Measurements from ENCODE around the gene COX4I2. TPM values are rescaled to one million over a fixed set of nuclear protein-coding genes. Genes with fewer than 3 reads are reported as not detected.
"Not testable (repeated sequence)": the region's sequence is repeated elsewhere in the genome, so short reads cannot be mapped to it uniquely, and the experiment has no call there.

COX4I2 gene
- total RNA-seq, 1 experiment from 2014 or later = not detected

DNA sequence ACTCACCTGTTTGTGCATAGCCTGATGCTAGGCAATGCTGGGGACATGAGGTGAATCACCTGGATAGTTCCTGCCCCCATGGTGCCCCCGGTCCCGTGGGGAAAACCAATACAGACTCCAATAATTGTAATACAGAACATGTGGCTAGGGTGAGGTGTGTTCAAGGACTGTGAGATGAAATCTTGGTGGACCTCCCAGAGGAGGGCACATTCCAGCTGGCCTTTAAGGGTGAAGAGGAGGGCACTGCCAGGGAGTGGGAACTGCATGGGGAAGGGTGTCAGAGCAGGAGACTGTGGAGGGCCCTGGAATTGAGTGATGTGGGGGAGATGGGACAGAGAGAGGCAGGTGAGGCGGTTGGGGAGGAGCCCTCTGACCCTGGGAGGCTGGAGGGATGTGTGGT, 2.5 kb downstream of the COX4I2 start:
- no peak for DNase-seq (ENCODE audit: low read depth)
- in situ Hi-C loops (cut with HindIII; ENCODE audit: low pct_unique_long_range_greater_than_20kb, low sequenced_read_pairs) = no loop called here

DNA sequence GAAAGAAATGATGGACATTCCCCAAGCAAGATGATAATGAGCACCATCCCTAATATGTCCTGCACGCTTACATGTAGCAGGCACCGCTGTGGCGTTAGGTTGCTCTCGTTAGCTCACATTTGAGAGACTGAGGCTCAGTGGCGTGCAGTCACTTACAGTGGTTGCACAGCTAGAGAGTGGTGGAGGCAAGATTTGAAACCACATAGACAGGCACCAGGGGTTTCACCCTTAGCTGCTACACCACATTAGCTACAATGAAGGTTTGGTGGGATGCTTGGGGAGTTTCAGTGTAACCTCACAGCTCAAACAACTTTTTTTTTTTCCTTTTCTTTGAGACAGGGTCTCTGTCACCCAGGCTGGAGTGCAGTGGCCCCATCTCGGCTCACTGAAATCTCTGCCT, 3.7 kb downstream of the COX4I2 start:
- DNase-seq (ENCODE audit: low read depth) = no peak
- in situ Hi-C loops (cut with HindIII; ENCODE audit: low pct_unique_long_range_greater_than_20kb, low sequenced_read_pairs) = no loop called here

DNA sequence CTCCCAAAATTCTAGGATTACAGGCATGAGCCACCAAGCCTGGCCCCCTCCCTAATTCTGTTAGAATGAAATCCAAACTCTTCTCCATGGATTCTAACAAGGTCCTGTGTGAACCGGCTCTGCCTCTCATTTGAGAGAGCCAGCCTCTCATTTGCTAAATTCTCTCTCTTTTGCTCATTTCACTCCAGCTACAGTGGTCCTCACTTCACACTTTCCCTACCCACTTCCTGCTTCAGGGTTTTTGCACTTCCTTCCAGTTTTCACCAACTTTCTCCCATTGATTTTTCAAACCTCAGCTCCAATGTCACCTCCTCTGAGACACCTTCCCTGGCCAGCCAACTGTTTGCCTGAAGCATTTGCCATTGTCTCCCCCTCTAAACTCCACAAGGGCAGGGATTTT, 5.1 kb downstream of the COX4I2 start:
- in situ Hi-C loops (cut with HindIII; ENCODE audit: low pct_unique_long_range_greater_than_20kb, low sequenced_read_pairs) = no loop called here
- no peak for DNase-seq (ENCODE audit: low read depth)

DNA sequence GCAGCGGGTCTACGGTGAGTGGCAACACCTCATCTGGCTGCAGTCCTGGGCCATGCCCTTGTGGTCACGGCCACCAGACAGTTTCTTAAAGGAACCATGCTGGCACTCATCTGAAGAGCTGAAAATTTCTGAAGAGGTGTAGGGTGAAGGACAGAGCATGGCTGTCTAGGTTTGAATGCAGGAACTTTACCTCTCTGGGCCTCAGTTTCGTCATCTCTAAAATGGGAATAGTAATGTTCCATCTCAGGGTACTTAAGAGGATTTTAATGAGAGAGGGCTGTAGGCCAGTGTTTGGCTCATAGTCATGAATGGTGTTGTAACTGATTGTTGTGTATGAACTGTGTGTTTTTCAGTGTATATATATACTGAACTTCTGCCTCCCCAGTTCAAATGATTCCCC, 5.8 kb downstream of the COX4I2 start:
- in situ Hi-C loops (cut with HindIII; ENCODE audit: low pct_unique_long_range_greater_than_20kb, low sequenced_read_pairs) = no loop called here
- no peak for DNase-seq (ENCODE audit: low read depth)

DNA sequence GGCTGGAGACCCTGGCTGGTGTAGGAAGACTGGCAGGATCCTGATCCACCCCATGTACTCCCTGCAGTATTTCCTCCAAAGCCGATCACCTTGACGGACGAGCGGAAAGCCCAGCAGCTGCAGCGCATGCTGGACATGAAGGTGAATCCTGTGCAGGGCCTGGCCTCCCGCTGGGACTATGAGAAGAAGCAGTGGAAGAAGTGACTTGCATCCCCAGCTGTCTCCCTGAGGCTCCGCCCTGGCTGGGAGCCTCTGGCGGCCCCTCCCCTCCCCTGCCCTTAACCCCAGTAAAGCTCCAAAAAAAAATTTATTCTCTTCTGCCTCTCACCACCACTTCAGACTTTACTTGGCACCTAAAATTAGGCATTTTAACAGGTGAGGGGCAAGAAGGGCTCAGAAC, 7.0 kb downstream of the COX4I2 start:
- no peak for DNase-seq (ENCODE audit: low read depth)
- in situ Hi-C loops (cut with HindIII; ENCODE audit: low pct_unique_long_range_greater_than_20kb, low sequenced_read_pairs) = no loop called here

DNA sequence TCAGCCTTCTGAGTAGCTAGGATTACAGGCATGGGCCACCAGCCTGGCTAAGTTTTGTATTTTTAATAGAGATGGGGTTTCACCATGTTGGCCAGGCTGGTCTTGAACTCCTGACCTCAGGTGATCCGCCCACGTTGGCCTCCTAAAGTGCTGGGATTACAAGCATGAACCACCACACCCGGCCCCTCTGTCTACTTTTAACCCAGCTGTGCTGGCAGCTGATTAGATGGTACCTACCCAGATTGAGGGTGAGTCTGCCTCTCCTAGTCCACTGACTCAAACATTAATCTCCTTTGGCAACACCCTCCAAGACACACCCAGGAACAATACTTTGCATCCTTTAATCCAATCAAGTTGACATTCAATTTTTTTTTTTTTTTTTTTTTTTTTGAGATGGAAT, 10.4 kb downstream of the COX4I2 start:
- in situ Hi-C loops (cut with HindIII; ENCODE audit: low pct_unique_long_range_greater_than_20kb, low sequenced_read_pairs); DNase-seq (ENCODE audit: low read depth): not testable (repeated sequence)

DNA sequence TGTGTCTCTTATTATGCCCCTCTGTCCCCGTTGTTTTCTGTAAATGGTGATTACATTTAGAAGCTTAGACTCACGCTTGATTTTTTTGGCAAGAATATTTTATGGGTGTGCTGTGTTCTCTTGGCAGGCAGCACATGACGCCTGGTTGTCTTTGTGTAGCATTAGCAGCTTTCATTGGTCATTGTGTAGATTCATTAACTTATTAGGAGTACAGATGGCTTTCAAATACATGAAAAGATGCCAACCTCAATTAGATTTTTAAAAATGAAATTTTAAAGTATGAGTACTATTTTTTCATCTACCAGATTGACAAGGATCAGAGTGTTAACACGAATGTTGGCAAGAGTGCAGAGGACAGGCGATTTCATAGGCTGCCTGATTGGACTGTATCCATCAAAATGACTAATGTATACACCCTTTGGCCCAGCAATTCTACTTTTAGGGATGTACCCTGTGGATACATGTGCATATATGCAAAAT, 15.2 kb downstream of the COX4I2 start:
- in situ Hi-C loops (cut with HindIII; ENCODE audit: low pct_unique_long_range_greater_than_20kb, low sequenced_read_pairs) = no loop called here
- DNase-seq (ENCODE audit: low read depth) = no peak

DNA sequence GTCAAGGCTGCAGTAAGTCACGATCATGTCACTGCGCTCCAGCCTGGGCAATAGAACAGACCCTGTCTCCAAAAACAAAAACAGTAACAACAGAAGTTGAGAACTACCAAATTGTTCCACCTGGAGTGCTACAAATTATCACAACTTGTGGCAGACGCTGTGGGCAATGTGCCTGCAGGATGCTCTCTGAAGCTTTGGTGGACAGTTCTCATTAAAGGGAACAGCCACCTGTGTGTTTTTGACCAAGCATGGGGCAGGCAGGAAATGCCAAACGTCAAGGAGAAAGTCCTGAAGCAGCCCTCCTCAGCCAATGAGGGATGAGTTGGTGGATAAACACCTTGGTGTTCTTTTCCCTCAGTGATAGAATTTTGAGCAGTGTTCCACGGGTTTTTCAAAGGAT, 15.8 kb downstream of the COX4I2 start:
- in situ Hi-C loops (cut with HindIII; ENCODE audit: low pct_unique_long_range_greater_than_20kb, low sequenced_read_pairs) = no loop called here
- no peak for DNase-seq (ENCODE audit: low read depth)

DNA sequence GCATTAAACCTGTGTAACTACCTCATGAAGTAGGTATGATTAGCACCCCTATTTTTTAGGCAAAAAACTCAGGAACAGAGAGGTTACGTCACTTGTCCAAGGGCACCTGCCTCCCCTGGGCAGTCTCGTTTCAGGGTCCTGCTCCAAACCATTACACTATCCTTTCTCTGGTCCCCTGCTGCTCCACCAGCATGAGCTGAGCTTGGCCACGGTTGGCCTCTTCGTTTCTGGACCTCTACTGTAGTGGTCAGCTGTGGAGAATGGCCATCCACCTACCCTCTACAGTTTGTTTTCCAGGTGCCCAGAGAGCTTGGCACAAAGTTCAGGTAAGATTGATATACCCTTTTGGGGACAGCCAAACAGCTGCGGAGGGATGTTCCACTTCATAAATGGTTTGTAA, 16.8 kb downstream of the COX4I2 start:
- in situ Hi-C loops (cut with HindIII; ENCODE audit: low pct_unique_long_range_greater_than_20kb, low sequenced_read_pairs) = no loop called here
- DNase-seq (ENCODE audit: low read depth) = no peak

DNA sequence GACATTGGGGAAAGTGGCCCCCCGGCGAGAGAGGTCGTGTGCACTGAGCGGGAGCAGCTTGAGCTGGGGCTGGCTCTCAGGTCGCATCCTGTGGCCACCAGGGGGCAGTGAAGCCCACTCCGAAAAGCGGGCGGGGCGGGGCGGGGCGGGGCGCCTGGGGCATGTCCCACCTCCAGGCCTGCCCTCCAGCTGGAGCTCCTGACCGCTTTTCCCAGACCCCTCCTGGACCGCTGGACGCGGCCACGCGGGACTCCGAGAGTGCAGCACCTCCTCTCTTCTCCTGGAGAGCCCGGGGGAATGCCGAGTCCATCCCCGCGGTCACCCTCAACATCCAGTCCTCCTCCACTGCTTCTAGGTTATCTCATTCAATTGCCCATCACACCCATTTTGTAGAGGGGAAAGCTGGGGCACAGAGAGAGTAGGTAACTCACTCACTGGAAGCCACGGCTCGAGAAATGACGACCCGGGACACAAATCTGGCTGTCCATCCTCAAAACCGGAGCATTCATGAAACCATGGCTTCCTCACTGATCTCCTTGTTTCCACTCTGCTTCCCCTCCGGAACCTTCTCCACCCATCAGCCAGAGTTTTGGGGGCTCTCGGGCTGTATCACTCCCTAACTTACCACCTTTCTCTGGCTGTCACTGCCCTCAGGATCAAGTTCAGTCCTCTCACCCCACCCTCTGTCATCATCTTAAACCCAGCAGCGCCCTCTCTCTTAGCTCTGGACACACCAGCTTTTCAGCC, 24.1 kb downstream of the COX4I2 start:
- DNase-seq (ENCODE audit: low read depth) = peak; percentile 85

DNA sequence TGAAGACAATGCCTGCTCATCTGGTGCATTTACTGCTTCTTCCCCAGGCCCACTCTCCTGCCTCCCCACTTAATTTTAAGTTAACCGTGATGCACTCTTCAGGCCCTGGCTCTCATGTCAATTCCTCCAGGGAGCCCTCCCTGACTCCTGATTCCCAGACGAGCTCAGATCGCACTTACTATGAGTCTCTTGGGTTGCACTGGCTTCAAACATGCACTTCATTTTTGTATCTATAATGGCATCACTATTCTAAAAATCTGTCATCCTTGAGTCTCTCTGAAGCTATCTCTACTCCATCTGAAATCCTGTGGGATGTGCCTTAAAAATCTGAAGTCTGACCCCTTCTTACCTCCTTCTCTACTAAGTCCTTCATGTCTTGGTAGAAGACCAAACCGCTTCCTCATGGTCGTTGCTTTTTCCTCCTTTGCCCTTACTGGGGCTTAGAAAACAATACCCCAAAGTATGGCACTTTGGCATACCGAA, 24.7 kb downstream of the COX4I2 start:
- in situ Hi-C loops (cut with HindIII; ENCODE audit: low pct_unique_long_range_greater_than_20kb, low sequenced_read_pairs) = no loop called here
- no peak for DNase-seq (ENCODE audit: low read depth)

More for the DNA sequence above, 24.1 kb downstream of the COX4I2 start:
- in situ Hi-C loops (cut with HindIII; ENCODE audit: low pct_unique_long_range_greater_than_20kb, low sequenced_read_pairs) = no loop called here

DNA sequence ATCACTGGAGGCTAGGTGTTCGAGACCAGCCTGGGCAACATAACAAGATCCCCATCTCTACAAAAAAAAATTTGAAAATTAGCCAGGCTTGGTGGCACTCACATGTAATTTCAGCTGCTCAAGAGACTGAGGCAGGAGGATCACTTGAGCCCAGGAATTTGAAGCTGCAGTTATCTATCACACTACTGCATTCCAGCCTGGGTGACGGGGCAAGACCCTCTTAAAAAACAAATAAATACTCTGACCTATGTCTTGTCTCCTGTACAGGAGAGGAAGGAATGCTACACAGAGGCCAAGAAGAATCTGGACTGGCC, 25.8 kb downstream of the COX4I2 start:
- in situ Hi-C loops (cut with HindIII; ENCODE audit: low pct_unique_long_range_greater_than_20kb, low sequenced_read_pairs) = no loop called here

DNA sequence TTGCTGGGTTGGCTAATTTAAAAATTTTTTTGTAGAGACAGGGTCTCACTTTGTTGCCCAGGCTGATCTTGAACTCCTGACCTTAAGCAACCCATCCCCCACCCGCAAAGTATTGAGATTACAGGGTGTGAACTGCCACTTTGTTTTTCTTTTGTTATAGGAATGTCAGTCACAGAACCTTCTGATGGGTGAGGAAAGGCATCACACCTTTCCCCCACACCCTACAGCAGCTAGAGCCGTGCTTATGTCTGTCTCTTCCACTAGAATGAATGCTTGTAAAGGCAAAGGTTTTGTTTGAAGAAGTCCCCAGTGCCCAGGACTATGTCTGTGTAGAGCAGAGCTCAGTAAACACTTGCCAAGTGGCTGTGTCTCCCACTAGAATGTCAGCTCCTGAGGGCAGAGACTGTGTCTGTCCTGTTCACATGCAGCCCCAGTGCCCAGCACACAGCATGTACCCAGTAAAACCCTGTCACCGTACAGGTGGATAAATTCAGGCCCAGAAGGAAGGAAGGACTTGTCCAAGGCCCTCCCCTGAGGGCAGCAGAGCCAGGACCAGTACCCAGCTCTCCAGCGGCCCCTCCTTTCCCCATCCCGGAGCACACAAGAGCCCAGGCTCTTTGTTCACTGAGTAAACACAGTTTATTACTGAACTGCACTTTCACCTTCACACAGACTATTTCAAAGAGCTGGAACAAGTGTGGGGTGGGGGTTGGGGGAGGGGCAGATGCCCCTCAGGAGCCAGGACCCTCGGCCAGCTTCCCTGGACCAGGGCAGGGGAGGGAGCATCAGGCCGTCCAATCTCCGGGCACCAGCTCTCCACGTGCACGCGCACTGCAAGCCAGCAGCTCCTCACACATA, 26.4 kb downstream of the COX4I2 start:
- in situ Hi-C loops (cut with HindIII; ENCODE audit: low pct_unique_long_range_greater_than_20kb, low sequenced_read_pairs) = no loop called here
- peak; percentile 78 for DNase-seq (ENCODE audit: low read depth)

More for the DNA sequence above, 25.8 kb downstream of the COX4I2 start:
- no peak for DNase-seq (ENCODE audit: low read depth)

DNA sequence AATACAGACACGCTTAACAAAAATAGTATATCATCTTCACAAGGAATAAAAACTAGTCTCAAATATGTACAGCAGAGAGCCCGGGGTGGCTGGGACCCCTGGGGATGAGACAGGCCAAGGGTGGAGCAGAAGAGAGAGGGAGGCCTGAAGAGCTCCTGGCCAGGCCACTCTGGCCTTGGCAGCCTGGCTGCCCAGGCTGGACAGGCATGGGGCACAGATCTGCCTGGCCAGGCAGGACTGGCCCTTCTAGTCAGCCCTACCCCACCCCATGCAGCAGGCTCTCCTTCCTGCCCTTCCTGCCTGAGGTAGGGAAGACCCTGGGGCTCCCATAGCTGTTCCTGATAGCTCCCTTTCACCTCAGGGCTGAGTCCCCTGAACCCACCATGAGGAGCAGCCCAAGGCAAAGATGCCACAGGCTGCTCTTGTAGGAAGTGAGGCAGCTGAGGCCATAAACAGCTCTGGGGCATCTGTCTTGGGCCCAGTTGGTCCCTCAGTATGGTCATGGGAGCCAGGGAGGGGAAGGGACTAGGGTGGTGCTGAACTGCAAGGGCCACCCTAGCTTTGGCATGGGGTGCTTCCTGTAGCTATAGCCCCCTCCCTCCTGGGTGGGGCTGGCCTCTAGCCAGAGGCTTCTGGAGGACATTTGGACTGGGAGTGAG, 27.1 kb downstream of the COX4I2 start:
- no peak for DNase-seq (ENCODE audit: low read depth)
- in situ Hi-C loops (cut with HindIII; ENCODE audit: low pct_unique_long_range_greater_than_20kb, low sequenced_read_pairs) = no loop called here

DNA sequence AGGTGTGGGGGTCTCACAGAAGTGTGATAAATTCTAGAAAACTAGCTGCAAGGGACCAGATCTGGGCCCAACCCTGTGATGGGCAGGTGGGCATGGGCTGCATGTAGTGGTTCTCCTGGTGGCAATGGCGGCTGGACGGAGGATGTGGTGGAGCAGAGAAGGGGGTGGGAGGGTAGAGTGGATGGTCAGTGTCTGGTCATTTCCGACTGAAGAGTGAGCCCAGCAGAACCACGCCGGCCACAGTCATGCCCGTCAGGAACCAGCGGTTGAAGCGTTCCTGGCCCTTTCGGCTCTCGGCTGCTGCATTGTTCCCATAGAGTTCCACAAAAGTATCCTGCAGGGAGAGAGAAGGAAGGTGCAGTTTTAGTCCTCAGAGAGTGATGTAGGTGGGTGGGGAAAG, 28.0 kb downstream of the COX4I2 start:
- in situ Hi-C loops (cut with HindIII; ENCODE audit: low pct_unique_long_range_greater_than_20kb, low sequenced_read_pairs) = no loop called here

DNA sequence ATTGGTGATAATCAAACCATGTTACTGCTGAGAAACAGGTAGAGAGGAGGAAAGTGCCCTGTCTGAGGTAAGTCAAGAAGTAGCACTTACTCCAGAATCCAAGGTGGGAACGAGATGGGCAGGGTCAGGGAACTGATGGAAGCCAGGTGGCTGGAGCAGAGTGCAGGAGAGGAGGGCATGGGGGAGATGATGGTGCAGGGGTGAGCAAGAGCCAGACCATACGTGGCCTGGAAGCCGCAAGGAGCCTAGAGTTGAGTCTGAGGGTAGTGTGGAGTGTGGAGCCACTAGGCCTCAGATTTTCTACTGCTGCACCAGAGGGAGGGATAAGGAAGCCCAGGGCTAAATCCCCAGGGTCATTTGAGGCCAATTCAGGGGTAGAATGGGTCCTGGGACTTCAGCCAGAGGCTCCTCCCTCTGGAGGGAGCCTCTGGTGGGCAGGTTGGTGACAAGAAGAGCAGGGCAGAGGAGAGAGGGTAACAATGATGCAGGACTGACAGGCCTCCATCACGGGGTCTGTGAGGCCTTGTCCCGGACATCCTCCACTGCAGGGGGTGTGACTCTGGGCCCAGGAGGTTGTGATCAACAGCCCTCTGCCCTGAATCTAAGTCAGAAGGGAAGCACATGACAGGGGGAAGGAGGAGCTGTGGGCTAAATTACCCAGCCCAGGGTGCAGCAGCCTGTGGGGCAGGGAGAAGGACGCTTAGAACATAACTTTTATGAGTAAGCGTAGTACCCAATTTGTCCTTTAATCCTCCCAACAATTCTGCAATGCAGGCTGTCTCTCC, 28.7 kb downstream of the COX4I2 start:
- in situ Hi-C loops (cut with HindIII; ENCODE audit: low pct_unique_long_range_greater_than_20kb, low sequenced_read_pairs) = no loop called here

More for the DNA sequence above, 28.0 kb downstream of the COX4I2 start:
- no peak for DNase-seq (ENCODE audit: low read depth)

DNA sequence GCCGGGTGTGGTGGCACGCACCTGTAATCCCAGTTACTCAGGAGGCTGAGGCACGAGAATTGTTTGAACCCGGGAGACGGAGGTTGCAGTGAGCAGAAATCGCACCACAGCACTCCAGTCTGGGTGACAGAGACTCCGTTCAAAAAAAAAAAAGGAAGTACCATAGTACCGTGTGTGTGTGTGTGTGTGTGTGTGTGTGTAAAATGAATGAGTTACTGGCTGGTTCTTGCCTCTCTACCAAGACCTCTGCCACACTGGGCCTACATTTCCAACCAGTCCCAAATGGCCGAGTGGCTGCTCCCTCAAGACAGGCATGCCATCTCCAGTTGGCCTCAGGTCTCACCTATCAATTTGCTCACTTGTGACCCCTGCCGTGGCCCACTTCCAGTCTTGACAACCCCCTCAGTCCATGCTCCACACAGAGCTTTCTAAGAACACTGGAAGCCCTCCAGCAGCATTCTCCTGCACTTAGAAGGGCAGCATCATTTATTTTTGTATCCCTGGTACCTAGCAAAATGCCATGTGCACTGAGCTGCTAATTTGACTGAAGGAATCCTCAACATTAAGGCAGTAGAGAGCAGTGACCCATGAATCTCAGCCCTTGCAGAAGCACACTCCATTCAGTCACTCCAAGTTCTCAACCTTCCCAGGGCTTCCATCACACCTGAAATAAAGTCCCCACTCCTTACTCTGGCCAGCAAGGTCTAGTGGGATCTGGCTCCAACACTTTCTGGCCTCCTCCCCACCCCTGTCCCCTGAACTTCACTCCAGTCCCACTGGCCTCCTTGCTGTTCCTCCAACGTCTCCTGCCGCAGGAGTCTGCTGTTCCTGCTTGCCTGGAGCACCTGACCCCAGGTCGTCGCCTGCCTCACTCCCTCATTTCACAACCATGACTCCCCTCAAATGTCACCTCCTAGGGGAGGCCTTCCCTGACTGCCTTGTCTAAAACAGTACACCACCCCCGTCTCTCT, 29.9 kb downstream of the COX4I2 start:
- in situ Hi-C loops (cut with HindIII; ENCODE audit: low pct_unique_long_range_greater_than_20kb, low sequenced_read_pairs) = no loop called here
- DNase-seq (ENCODE audit: low read depth) = no peak

More for the DNA sequence above, 28.7 kb downstream of the COX4I2 start:
- no peak for DNase-seq (ENCODE audit: low read depth)
